Stimulated activated memory B cell treated with anti-CD40 and anti-IgM and Interleukin-4, amounts not matched to agents 10 μg/mL and 1 μg/mL and 100 μg/mL, for 72 hours (primary cell): Measurements from ENCODE around the gene GNAL.
"Not testable (repeated sequence)": the region's sequence is repeated elsewhere in the genome, so short reads cannot be mapped to it uniquely, and the experiment has no call there.

Source experiments
- ATAC-seq: fragments of 150-1000 bp; cut with Tn5 transposase; 2 replicates; pipeline ENCODE4 v1.10.0; 2021
- H3K27ac Mint-ChIP-seq: one replicate; pipeline ENCODE4 v1.8.0; 2022; ENCODE audit warnings: mild to moderate bottlenecking, mixed read lengths
- H3K27me3 Mint-ChIP-seq: one replicate; pipeline ENCODE4 v1.8.0; 2022; ENCODE audit warnings: mixed read lengths
- H3K36me3 Mint-ChIP-seq: one replicate; pipeline ENCODE4 v1.8.0; 2022; ENCODE audit warnings: mixed read lengths
- H3K4me1 Mint-ChIP-seq: one replicate; pipeline ENCODE4 v1.8.0; 2022; ENCODE audit warnings: mixed read lengths
- H3K4me3 Mint-ChIP-seq: one replicate; pipeline ENCODE4 v1.8.0; 2022; ENCODE audit warnings: mild to moderate bottlenecking, moderate library complexity, mixed read lengths
- H3K9me3 Mint-ChIP-seq: one replicate; pipeline ENCODE4 v1.8.0; 2022; ENCODE audit warnings: mixed read lengths

The GNAL gene

GRCh38 chr18:11887328-11888128 lies 198.5 kb downstream of the GNAL start:
- no peak overlapping the region for H3K4me3 Mint-ChIP-seq
- peaks cover 45% of the 10 kb centered on the region for H3K36me3 Mint-ChIP-seq
- H3K27me3 Mint-ChIP-seq, result no peaks in the 10 kb centered on the region
- no peak for ATAC-seq
- H3K27ac Mint-ChIP-seq, result no peak overlapping the region
- H3K9me3 Mint-ChIP-seq, result no peaks in the 10 kb centered on the region
- peaks cover 27% of the 10 kb centered on the region for H3K4me1 Mint-ChIP-seq

- Mint-ChIP-seq H3K4me3 (no peak overlapping the region), H3K9me3 (no peaks in the 10 kb centered on the region), H3K27me3 (no peaks in the 10 kb centered on the region), H3K4me1 (peaks cover 20% of the 10 kb centered on the region), H3K27ac (no peak overlapping the region), H3K36me3 (peaks cover 57% of the 10 kb centered on the region)
- ATAC-seq, result no peak
Observed at GRCh38 chr18:11888726-11889125, 199.7 kb downstream of the GNAL start.

- H3K27ac Mint-ChIP-seq, result no peak overlapping the region
- no peak for ATAC-seq
- H3K27me3 Mint-ChIP-seq, result no peaks in the 10 kb centered on the region
- H3K4me1 Mint-ChIP-seq, result peaks cover 19% of the 10 kb centered on the region
- H3K9me3 Mint-ChIP-seq, result no peaks in the 10 kb centered on the region
- no peak overlapping the region for H3K4me3 Mint-ChIP-seq
- H3K36me3 Mint-ChIP-seq, result peaks cover 58% of the 10 kb centered on the region
Observed at GRCh38 chr18:11889284-11889683, 200.2 kb downstream of the GNAL start.

GRCh38 chr18:11891737-11892136 lies 202.7 kb downstream of the GNAL start:
- H3K4me1 Mint-ChIP-seq, result peaks cover 8% of the 10 kb centered on the region
- H3K9me3 Mint-ChIP-seq, result no peaks in the 10 kb centered on the region
- H3K36me3 Mint-ChIP-seq, result peaks cover 55% of the 10 kb centered on the region
- no peak for ATAC-seq
- H3K4me3 Mint-ChIP-seq, result no peak overlapping the region
- H3K27me3 Mint-ChIP-seq, result no peaks in the 10 kb centered on the region
- H3K27ac Mint-ChIP-seq, result no peak overlapping the region

GRCh38 chr18:11892438-11892837 lies 203.4 kb downstream of the GNAL start:
- not testable (repeated sequence) for H3K9me3 Mint-ChIP-seq, H3K4me1 Mint-ChIP-seq, ATAC-seq, H3K4me3 Mint-ChIP-seq, H3K27me3 Mint-ChIP-seq, H3K27ac Mint-ChIP-seq
- peaks cover 54% of the 10 kb centered on the region for H3K36me3 Mint-ChIP-seq

- Mint-ChIP-seq H3K36me3 (peaks cover 58% of the 10 kb centered on the region), H3K4me1 (peaks cover 8% of the 10 kb centered on the region)
Observed at GRCh38 chr18:11897781-11898180, 208.7 kb downstream of the GNAL start.

GRCh38 chr18:11899063-11899462 lies 210.0 kb downstream of the GNAL start:
- ATAC-seq, result no peak
- Mint-ChIP-seq H3K4me3 (no peak overlapping the region), H3K9me3 (no peaks in the 10 kb centered on the region), H3K36me3 (peaks cover 54% of the 10 kb centered on the region), H3K27ac (no peak overlapping the region), H3K4me1 (peaks cover 9% of the 10 kb centered on the region), H3K27me3 (no peaks in the 10 kb centered on the region)

More at GRCh38 chr18:11897781-11898180, 208.7 kb downstream of the GNAL start:
- Mint-ChIP-seq H3K27me3 (no peaks in the 10 kb centered on the region), H3K4me3 (no peak overlapping the region), H3K27ac (no peak overlapping the region), H3K9me3 (no peaks in the 10 kb centered on the region)
- ATAC-seq, result no peak

- ATAC-seq, result no peak
- Mint-ChIP-seq H3K9me3 (no peaks in the 10 kb centered on the region), H3K4me3 (no peak overlapping the region), H3K36me3 (peaks cover 42% of the 10 kb centered on the region), H3K4me1 (peaks cover 9% of the 10 kb centered on the region), H3K27me3 (no peaks in the 10 kb centered on the region), H3K27ac (no peak overlapping the region)
Observed at GRCh38 chr18:11901826-11902438, 212.9 kb downstream of the GNAL start.

GRCh38 chr18:11902522-11903292 lies 213.6 kb downstream of the GNAL start:
- no peak for ATAC-seq
- Mint-ChIP-seq H3K36me3 (peaks cover 35% of the 10 kb centered on the region), H3K4me3 (no peak overlapping the region), H3K4me1 (peaks cover 17% of the 10 kb centered on the region), H3K27me3 (no peaks in the 10 kb centered on the region), H3K9me3 (no peaks in the 10 kb centered on the region), H3K27ac (no peak overlapping the region)

- Mint-ChIP-seq H3K27ac (no peak overlapping the region), H3K36me3 (peaks cover 22% of the 10 kb centered on the region)
Observed at GRCh38 chr18:11905613-11906012, 216.5 kb downstream of the GNAL start.

GRCh38 chr18:11906176-11906575 lies 217.1 kb downstream of the GNAL start:
- no peak overlapping the region for H3K27ac Mint-ChIP-seq
- H3K36me3 Mint-ChIP-seq, result peaks cover 22% of the 10 kb centered on the region
- no peaks in the 10 kb centered on the region for H3K9me3 Mint-ChIP-seq
- no peaks in the 10 kb centered on the region for H3K27me3 Mint-ChIP-seq
- ATAC-seq, result no peak
- peaks cover 23% of the 10 kb centered on the region for H3K4me1 Mint-ChIP-seq
- H3K4me3 Mint-ChIP-seq, result no peak overlapping the region

More at GRCh38 chr18:11905613-11906012, 216.5 kb downstream of the GNAL start:
- Mint-ChIP-seq H3K4me3 (no peak overlapping the region), H3K27me3 (no peaks in the 10 kb centered on the region), H3K4me1 (peaks cover 23% of the 10 kb centered on the region), H3K9me3 (no peaks in the 10 kb centered on the region)
- no peak for ATAC-seq

- peaks cover 23% of the 10 kb centered on the region for H3K4me1 Mint-ChIP-seq
- ATAC-seq, result no peak
- peak overlapping the region; percentile 91 for H3K27ac Mint-ChIP-seq
- no peaks in the 10 kb centered on the region for H3K27me3 Mint-ChIP-seq
- H3K4me3 Mint-ChIP-seq, result peak overlapping the region; percentile 92
- H3K36me3 Mint-ChIP-seq, result peaks cover 15% of the 10 kb centered on the region
- no peaks in the 10 kb centered on the region for H3K9me3 Mint-ChIP-seq
Observed at GRCh38 chr18:11906926-11907874, 218.1 kb downstream of the GNAL start.

- Mint-ChIP-seq H3K27ac (peak within 1 kb of the TSS; percentile 91), H3K4me3 (peak within 1 kb of the TSS; percentile 92), H3K9me3 (no peaks in the 10 kb centered on the region), H3K27me3 (no peaks in the 10 kb centered on the region), H3K4me1 (peaks cover 21% of the 10 kb centered on the region), H3K36me3 (peaks cover 9% of the 10 kb centered on the region)
- peak; percentile 94 for ATAC-seq
Observed at GRCh38 chr18:11908182-11909060, 219.4 kb downstream of the GNAL start, which contains the start of gene MPPE1. MPPE1 (minus strand) TSS chr18:11908317; CDS start chr18:11897264, 11,053 bp downstream.

GRCh38 chr18:11909061-11909455 lies 220.0 kb downstream of the GNAL start:
- no peak for ATAC-seq
- Mint-ChIP-seq H3K36me3 (peaks cover 2% of the 10 kb centered on the region), H3K27ac (peak overlapping the region; percentile 91), H3K4me1 (peaks cover 15% of the 10 kb centered on the region), H3K9me3 (no peaks in the 10 kb centered on the region), H3K4me3 (peak overlapping the region; percentile 92), H3K27me3 (no peaks in the 10 kb centered on the region)
